Measurements from ENCODE around the gene NUS1. TPM values are rescaled to one million over a fixed set of nuclear protein-coding genes. Genes with fewer than 3 reads are reported as not detected.
"Not testable (repeated sequence)": the region's sequence is repeated elsewhere in the genome, so short reads cannot be mapped to it uniquely, and the experiment has no call there.

NUS1 gene
- total and polyA plus RNA-seq, 4 experiments from 2014 or later, result 16.4 to 33.2 (median 29.4) TPM

DNA sequence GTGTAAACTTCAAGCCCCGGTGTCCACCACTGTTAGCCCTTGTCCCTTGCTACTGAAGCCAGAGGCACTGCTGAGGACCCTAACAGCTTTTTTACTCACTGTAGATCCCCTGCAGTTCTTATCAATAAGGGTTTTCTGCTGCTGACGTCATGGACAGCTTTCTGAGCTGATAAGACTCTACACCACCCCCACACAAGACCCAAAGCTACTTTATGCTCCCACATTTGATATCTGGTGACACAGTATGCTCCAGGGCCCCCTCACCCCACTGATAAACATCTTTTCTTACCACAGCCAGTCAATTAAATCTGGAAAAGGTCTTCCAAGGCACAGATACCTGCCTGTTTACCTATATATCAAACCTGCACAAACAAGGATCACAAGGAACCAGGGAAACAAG, 65.3 kb downstream of the NUS1 start:
- Mint-ChIP-seq H3K27ac (no peak overlapping the region), H3K36me3 (peaks cover 0 to 2% of the 10 kb centered on the region in 2 donors), H3K4me3 (no peak overlapping the region), H3K9me3 (peaks cover 5 to 30% (median 12%) of the 10 kb centered on the region in 8 donors), H3K27me3 (peaks cover 8 to 11% of the 10 kb centered on the region in 2 donors), H3K4me1 (no peaks in the 10 kb centered on the region)
- H3K27ac ChIP-seq (ENCODE audit: low read depth, low read length), result no peak overlapping the region
- intact Hi-C loops (cut with micrococcal nuclease), result no loop called here
- H3K36me3 ChIP-seq (ENCODE audit: insufficient read depth, low read length), result no peaks in the 10 kb centered on the region
- H3K4me3 ChIP-seq (ENCODE audit: low read length in 2 of 2), result no peak overlapping the region
- H3K4me1 ChIP-seq (ENCODE audit: insufficient read depth, low read length), result no peaks in the 10 kb centered on the region
- POLR2A ChIA-PET (ENCODE audit: partially characterized antibody), result no interaction called here
- no peaks in the 10 kb centered on the region for H3K27me3 ChIP-seq (ENCODE audit: insufficient read depth, low read length)
- DNase-seq, result no peak
- no peaks in the 10 kb centered on the region for H3K9me3 ChIP-seq (ENCODE audit: control insufficient read depth in 1 of 2, low read length in 2 of 2)
- CTCF ChIA-PET (ENCODE audit: partially characterized antibody), result no interaction called here

DNA sequence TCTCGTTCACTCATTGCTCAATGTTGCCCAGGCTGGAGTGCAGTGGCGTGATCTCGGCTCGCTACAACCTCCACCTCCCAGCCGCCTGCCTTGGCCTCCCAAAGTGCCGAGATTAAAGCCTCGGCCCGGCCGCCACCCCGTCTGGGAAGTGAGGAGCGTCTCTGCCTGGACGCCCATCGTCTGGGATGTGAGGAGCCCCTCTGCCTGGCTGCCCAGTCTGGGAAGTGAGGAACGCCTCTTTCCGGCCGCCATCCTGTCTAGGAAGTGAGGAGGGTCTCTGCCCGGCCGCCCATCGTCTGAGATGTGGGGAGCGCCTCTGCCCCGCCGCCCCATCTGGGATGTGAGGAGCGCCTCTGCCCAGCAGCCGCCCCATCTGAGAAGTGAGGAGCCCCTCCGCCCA, 75.4 kb downstream of the NUS1 start:
- H3K4me1 Mint-ChIP-seq; H3K27me3 ChIP-seq (ENCODE audit: insufficient read depth, low read length); POLR2A ChIA-PET (ENCODE audit: partially characterized antibody); intact Hi-C loops (cut with micrococcal nuclease); H3K4me3 Mint-ChIP-seq; H3K4me3 ChIP-seq (ENCODE audit: low read length in 2 of 2); H3K27me3 Mint-ChIP-seq; H3K27ac Mint-ChIP-seq; H3K4me1 ChIP-seq (ENCODE audit: insufficient read depth, low read length); DNase-seq; H3K36me3 ChIP-seq (ENCODE audit: insufficient read depth, low read length); CTCF ChIA-PET (ENCODE audit: partially characterized antibody); H3K36me3 Mint-ChIP-seq; H3K27ac ChIP-seq (ENCODE audit: low read depth, low read length); H3K9me3 ChIP-seq (ENCODE audit: control insufficient read depth in 1 of 2, low read length in 2 of 2): not testable (repeated sequence)
- H3K9me3 Mint-ChIP-seq, result peaks cover 7 to 41% (median 22%) of the 10 kb centered on the region in 8 donors

Other genes with a start within 250 kb of the NUS1 start
- not detected for gene ROS1, start 249.5 kb upstream of the NUS1 start, total RNA-seq
- gene ROS1, start 249.5 kb upstream of the NUS1 start, polyA plus RNA-seq, result not detected
- 1 to 10 TPM; 8.7 to 9.7 TPM for gene DCBLD1, start 192.8 kb upstream of the NUS1 start, total RNA-seq
- 1 to 10 TPM; 1.4 to 2.6 TPM for gene DCBLD1, start 192.8 kb upstream of the NUS1 start, polyA plus RNA-seq
- 10 to 100 TPM; 37.7 to 37.8 TPM for gene GOPC, start 73.0 kb upstream of the NUS1 start, total RNA-seq
- 10 to 100 TPM; 14.6 to 15.5 TPM for gene GOPC, start 73.0 kb upstream of the NUS1 start, polyA plus RNA-seq
- gene SLC35F1, start 231.8 kb downstream of the NUS1 start, total RNA-seq, result not detected
- gene SLC35F1, start 231.8 kb downstream of the NUS1 start, polyA plus RNA-seq, result not detected

All from CD4-positive, alpha-beta memory T cell (primary cell).